HL-60/S4 (cell line): Measurements from ENCODE around the gene ZNF845.
"Not testable (repeated sequence)": the region's sequence is repeated elsewhere in the genome, so short reads cannot be mapped to it uniquely, and the experiment has no call there.

Experiments used
- in situ Hi-C: fragments of 300-500 bp; cut with MboI; formaldehyde crosslinking; loops from 2 replicates; pipeline ENCODE4 v1.14.3; 2022; ENCODE audit warnings: low sequenced_read_pairs

ZNF845 gene

DNA sequence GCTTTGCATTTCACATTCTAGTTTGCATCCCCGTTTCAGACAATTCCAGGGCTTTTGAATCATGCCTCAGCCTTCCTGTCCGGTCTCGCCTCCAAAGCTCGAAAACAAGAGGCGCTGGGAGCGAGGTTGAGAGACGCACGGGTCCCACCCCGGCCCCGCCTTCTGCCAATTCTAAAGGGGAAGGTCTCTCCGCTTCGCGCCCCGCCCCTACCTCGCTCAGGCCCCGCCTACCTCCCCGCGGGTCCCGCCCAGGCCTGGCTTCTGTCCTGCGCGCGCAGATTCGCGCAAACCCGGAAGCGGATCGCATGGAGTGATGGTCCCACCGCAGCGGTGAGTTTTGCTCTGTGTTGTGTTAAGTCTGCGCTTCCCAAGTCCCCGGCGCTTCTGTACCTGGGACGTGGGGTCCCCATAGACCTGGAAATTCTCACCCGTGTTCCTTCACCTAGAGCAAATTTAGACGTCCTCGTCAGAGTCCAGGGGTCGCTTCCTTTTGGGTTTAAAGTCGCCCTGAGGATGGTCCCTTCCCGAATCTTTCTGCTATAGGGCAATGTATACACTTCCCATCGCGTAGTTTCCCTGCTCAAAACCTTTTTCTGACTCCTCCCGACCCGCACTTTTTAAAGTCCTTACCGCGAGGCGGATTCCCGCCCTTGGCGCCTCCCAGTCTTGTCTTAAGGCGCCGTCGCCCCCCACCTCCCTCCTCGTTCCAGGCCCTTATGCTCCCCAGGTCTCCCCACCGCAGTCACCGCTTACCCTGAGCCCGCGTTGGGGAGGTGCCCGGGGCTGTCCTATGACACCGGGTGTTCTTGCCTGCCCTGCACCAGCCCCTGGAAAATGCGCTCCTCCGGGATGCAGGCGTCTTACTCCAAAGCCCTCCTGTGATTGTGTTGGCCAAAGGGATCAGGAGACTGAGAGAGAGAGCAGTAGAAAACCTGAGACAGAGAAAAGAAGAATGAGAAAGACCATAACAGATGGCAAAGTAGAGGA, at the start of gene ZNF845:
Gene ZNF845, plus strand, starts transcription at position 287 of the 987 bp plus-strand sequence. CDS start 7,559 bp downstream, outside the sequence.
- in situ Hi-C loops: no loop called here

DNA sequence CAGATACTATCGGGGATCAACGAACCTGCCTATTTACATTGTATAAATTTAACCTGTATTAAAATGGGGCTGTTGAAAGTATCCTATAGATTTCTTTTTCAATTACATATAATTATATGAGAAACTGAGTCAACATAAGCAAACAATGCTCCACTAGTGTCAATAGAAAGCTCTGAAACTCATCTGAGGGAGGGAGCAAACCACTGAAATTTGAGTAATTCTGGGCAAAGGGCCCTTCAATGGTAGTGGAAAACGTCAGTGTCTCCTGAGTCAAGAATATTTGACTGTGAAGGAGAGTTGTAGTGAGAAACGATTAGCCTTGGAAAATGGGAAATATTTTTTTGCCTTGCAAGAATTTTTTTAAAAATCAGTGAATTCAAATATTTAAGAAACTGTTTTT, 48.5 kb upstream of the ZNF845 start:
- in situ Hi-C loops: no loop called here

DNA sequence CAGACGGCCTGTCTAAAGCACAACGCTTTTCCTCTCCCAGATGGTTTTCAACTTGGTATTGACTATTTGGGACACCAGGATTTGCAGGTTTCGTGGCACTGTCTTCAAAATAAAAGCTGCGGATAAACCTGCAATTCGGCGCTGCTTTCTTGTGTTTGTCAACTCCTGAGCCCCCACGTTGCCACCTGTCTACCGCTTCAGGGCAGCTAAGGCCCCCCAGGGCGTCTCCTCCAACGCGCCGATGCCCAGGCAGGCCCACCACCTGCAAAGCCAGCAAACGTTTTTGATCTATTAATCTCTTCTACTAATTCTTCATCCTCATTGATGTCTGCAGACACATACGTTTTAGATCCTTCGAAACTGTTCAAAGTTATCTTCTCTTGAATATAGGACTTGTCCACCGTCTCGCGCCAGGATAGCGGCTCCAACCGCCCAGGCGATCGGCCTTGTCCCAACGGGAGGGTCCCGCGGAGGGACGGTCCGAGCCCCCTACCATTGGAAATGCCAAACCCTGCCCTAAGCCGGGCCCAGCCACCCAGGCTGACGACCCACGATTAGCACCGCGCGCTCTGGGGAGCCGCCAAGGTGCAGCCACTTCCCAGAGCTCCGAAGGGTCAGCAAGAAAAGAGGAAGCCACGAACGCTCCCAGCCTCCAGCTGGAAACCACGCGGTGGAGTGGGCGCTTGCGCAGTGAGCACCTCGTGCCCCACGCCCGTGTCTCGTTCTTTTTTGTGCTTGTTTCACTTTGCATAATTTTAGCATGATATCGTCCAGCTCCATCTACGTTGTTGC, 42.6 kb upstream of the ZNF845 start:
- in situ Hi-C loops: no loop called here

DNA sequence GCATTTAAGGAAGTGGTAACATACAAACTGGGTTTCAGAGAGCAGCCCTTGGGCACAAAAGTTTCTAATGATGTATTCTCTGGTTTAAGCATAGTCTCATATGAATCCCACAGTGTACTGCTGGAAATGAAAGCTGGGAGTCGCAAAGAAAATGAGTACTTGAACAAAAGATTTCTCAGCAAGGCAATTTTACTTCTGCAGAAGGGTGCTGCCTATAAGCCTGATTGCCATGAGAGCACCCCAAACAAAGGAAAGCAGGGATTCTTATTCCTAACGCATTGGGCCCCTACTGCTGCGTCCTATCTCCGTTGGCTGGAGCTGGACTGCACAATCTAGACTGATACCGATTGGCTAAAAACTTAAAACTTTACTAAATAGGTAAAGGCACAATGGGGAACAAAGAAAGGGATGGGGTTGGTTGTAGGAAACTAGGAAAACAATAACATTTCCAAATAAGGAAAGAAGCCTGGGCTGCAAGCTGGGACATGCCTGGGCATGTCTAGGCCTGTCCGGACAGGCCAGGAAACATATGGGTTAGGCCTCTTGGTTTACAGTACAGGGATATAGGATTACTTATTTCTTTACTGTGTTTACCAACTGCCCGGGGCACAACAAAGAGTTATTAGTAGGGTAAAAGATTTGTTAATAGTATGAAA, 38.6 kb upstream of the ZNF845 start:
- in situ Hi-C loops: no loop called here

DNA sequence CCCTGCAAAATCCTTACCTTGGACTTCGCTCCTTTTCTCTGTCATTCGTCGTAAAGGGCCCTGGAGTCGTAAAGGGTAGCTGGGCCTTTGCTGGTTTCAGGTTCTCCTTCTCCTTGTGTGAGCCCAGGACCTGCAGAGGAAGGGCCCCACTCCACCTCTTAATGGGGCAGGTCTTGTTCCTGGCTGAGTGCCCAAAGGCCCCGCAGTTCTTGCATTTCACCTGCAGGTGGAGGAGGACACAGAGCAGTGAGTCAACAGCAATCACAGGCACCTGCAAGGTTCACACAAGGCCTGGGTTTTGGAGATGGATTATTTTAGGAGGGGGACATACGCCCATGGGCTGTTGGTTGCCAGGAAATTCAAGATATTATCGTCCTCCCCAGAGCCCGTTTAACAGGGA, 32.2 kb upstream of the ZNF845 start:
- in situ Hi-C loops: not testable (repeated sequence)

DNA sequence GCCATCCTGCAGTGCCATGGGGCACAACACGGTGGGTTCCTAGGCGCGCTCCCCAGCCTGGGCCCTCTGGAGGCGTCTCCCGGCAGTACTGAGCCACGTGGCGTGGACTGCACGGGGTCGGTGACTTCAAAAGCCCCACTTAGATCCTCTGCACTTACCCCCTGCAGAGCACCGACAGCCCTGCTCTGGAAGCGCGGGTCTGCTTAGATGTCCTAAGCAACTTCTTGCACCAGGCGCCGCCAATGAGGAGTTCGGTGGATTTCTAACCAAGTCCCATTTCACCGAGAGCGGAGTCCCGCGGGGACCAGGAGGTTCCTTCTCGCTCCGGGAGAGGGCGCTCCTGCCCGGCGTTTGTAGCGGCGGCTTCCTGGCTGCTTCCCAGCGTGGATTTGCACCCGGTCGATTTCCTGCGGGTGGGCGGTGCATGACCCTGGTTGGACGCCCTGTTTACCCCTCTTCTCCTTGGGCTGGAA, 25.2 kb upstream of the ZNF845 start:
- in situ Hi-C loops: no loop called here

DNA sequence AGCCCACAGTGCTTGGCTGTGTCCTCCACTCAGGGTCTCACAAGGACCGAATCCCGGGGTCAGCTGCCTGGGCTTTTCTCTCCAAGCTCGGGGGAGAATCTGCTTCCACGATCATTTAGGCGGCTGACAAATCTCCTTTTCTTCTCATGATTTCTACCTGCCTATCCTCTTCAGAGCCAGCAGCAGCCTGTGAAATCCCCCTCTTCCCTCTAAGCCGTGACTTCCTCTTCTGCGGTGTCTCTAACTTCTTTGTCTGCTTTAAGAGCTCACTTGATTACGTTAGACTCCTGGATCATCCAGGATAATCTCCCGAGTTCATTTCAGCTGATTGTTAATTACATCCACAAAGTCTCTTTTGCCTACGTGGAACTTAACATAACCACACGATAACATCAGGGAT, 22.5 kb upstream of the ZNF845 start:
- in situ Hi-C loops: no loop called here

DNA sequence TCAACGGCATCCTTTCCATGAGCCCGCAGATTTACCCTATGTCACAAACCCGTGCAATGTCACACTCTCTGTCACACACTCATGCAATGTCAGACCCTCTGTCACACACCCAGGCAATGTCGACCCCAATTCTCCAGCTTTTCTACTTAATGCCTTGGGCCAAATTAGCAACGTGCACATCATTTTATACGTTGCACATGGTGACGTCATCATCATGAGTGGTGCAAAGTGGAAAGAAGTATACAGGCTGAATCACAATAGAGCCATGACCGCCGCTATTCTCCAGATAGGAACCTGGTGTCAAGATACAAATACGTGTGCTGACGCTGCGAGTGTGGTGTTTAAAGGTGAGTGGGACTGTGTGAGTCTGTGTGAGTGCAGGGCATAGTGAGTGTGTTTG, 21.7 kb upstream of the ZNF845 start:
- in situ Hi-C loops: no loop called here

DNA sequence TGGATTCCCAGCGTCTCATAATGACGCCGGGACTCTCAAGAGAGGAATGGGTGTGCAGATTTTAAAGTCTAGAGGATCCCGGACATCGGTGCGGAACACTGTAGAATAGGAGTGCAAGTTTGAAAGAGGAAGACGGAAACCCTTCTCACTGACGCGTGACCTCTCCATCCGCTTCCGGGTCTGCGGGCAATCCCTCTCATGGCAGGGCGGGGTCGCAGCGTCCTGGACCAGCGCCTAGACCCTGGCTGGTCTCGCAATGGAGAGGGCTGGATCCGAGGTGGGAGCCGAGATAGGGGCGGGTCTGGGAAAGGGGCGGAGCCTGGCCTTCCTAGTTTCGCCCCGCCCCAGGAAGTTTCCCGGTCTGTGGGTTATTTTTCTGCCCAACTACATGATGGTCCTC, 4.6 kb upstream of the ZNF845 start:
- in situ Hi-C loops: no loop called here

DNA sequence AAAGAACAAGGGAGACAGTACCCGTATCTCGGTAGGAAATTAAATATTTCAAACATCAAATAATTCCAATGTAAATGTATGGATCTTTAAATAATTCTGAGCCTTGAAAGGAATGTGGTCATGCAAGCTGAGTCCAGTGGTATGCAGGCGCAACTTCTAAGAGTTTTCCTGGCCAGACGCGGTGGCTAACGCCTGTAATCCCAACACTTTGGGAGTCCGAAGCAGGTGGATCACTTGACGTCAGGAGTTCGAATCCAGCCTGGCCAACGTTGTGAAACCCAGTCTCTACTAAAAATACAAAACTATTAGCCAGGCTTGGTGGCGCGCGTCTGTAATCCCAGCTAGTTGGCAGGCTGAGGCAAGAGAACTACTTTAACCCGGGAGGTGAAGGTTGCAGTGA, 1.1 kb upstream of the ZNF845 start:
- in situ Hi-C loops: no loop called here

DNA sequence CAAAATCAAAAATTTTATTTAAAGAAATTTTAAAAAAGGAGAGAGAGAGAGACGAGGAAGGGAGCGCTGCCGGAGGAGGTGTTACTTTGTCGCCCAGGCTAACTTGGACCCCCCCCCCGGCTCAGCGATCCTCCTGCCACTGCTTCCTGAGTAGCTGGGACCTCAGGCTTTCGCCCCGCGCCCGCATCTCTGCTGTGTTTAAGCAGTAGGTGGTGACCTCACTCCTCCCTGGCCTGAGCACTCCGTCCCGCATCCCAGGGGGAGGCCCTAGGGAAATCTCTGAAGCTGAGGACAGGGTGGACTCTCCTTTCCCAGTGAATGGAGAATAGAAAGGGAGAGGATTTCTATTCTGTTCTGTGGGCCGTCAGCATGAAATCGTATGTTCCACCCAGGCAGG, 485 bp upstream of the ZNF845 start:
- in situ Hi-C loops: no loop called here

DNA sequence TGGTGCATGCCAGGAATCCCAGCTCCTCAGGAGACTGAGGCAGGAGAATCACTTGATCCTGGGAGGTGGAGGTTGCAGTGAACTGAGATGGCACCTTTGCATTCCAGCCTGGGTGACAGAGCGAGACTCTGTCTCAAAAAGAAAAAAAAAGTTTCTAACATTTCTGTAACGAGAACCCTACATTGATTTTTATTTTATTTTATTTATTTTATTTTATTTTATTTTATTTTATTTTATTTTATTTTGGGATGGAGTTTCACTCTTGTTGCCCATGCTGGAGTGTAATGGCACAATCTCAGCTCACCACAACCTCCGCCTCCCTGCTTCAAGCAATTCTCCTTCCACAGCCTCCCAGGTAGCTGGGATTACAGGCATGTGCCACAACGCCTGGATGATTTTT, 10.9 kb downstream of the ZNF845 start:
- in situ Hi-C loops: not testable (repeated sequence)

DNA sequence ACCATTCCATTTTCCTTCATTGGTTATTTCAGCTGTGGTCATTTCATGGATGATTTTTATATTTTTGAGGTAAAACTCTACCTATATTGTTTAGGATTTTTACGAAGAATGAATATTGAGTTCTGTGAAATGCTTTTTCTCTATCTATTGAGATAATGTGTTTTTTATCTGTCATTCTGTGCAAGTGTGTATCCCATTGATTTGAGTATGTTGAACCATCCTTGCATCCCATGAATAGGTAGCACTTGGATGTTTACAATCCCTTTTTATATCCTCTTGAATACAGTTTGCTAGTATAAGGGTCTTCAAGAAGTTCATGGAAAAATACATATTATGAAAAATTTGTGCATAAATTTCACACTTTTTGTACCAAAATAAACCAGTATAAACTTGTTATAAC, 22.2 kb downstream of the ZNF845 start:
- in situ Hi-C loops: no loop called here

DNA sequence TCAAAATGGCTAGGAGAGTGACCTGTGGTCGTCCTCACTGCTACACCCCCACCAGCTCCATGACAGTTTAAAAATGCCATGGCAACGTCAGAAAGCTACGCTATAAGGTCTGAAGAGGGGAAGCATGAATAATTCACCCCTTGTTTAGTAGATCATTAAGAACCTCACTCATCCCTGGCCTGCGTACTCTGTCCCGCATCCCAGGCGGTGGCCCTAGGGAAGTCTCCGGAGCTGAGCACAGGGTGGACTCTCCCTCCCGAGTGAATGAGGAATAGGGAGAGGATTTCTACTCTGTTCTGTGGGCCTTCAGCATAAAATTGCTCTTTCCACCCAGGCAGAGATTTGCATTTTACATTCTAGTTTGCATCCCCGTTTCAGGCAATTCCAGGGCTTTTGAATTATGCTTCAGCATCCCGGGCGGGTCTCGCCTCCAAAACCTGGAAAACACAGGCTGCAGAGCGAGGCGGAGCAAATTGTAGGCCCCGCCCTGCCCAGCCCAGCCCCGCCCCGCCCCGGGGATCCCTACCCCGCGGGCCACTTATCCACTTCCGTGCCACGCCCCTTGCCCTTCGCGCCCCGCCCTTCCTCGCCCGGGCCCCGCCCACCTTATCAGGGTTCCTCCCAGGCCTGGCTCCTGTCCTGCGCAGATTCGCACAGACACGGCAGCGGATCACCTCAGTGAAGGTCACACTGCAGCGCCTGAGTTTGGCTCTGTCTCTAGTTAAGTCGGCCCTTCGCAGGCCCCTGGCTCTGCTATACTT, 24.5 kb downstream of the ZNF845 start:
- in situ Hi-C loops: no loop called here

DNA sequence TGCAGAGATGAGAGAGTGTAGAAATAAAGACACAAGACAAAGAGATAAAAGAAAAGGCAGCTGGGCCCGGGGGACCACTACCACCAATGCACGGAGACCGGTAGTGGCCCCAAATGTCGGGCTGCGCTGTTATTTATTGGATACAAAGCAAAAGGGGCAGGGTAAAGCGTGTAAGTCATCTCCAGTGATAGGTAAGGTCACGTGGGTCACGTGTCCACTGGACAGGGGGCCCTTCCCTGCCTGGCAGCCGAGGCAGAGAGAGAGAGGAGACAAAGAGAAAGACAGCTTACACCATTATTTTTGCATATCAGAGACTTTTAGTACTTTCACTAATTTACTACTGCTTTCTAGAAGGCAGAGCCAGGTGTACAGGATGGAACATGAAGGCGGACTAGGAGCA, 26.5 kb downstream of the ZNF845 start:
- in situ Hi-C loops: not testable (repeated sequence)

DNA sequence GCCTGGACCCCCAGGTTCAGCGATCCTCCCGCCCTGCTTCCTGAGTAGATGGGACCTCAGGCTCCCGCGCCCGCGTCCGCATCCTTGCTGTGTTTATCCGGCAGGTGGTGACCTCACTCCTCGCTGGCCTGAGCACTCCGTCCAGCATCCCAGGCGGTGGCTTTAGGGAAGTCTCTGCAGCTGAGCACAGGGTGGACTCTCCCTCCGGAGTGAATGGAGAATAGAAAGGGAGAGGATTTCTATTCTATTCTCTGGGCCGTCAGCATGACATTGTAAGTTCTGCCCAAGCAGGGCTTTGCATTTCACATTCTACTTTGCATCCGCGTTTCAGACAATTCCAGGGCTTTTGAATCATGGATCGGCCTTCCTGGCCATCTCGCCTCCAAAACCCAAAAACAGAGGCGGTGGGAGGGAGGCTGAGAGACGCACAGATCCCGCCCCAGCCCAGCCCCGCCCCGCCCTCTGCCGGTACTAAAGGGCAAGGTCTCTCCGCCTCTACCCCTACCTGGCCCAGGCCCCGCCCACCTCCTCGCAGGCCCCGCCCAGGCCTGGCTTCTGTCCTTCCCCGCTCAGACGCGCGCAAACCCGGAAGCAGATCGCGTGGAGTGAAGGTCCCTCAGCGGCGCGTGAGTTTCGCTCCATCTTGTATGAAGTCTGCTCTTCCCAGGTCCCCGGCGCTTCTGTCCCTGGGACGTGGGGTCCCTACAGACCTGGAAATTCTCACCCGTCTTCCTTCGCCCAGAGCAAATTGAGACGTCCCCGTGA, 31.8 kb downstream of the ZNF845 start, which contains the start of gene ZNF525:
Gene ZNF525, plus strand, starts transcription at position 572 of the 765 bp plus-strand sequence. CDS start 6,577 bp downstream, outside the sequence.
- in situ Hi-C loops: no loop called here

DNA sequence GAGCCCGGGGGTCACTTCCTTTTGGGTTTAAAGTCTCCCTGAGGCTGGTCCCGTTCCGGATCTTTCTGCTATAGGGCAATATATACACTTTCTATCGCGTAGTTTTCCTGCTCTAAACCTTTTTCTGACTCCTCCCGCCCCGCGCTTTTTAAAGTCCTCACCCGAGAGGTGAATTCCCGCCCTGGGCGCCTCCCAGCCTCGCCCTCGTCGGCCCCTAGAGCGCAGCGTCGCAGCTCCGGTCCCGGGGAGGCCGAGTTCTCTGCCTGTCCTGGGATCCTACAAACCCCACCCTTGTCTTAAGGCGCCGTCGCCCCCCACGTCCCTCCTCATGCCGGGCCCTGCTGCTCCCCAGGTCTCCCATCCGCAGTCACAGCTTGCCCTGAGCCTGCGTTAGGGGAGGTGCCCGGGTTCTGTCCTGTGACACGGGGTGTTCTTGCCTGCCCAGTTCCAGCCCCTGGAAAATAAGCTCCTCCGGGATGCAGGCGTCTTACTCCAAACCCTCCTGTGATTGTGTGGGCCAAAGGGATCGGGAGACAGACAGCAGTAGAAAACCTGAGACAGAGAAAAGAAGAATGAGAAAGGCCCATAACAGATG, 32.4 kb downstream of the ZNF845 start:
- in situ Hi-C loops: no loop called here

DNA sequence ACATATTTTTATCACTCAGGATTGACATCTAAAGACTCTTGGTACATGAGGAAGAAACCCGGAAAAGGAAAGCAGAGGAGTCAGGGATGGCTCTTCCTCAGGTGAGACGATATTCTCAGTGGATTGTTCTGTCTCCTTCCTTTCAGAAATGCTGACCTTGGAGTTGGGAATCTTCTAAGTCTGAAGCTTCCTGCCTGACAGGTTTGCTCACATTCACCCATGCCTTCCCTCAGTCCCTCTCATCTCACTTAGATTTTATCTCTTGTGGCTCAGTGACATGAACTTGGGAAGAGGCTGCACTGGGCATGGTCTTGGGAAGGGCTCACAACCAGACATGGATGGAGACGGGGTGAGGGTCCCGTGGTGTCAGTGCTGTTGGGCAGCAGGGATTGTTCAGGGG, 38.6 kb downstream of the ZNF845 start:
- in situ Hi-C loops: no loop called here

DNA sequence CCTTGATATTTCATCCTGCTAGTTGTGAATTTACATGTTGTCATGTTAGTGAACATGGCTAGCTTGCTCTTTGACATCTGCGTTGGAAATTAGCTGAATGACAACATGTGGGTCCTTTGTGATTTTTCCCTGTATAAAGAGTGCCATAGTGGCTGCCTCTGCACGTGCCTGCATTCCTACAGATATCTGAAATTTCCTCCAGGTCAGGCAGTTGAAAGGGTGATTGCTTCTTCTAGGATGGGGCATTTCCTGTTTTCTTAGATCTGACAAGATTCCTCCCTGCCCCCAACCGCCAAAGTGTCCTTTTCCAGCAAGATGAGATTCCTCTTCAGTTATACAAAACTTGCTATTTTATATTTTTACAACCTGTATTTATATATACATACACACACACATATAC, 40.7 kb downstream of the ZNF845 start:
- in situ Hi-C loops: no loop called here
